ENCODE results near the gene RC3H1.

The RC3H1 gene

DNA sequence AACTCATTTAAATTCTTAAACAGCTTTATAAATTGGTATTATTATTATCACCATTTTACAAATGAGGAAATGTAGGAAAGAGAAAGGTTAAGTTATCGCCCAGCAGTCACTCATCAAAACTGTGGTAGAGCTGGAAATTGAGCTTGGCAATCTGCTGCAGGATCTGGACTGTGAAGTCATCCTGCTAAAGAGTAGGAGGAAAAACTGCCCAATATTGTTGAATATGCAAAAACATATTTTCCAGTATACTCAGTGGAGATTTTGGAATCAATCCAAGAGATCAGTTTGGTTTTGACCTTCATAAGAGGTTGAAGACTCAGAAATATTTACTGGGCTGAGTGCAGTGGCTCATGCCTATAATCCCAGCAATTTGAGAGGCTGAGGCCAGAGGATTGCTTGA is 16.9 kb upstream of the RC3H1 start:
- Histone ChIP-seq H3K9me3 (ENCODE audit: insufficient read depth, low read depth, low read length) (no peaks in the 10 kb centered on the region), H2AK5ac (ENCODE audit: low read length) (no peak overlapping the region), H3K14ac (ENCODE audit: low read length) (no peak overlapping the region), H3K4me2 (ENCODE audit: low read length) (no peak overlapping the region), H4K8ac (ENCODE audit: low read depth, low read length) (no peak overlapping the region), H3K23ac (ENCODE audit: low read length) (no peak overlapping the region), H3K36me3 (ENCODE audit: control insufficient read depth in 1 of 2, insufficient read depth in 2 of 2, low read length in 2 of 2) (no peaks in the 10 kb centered on the region), H2BK120ac (ENCODE audit: insufficient read depth, low read length, poor library complexity) (no peak overlapping the region), H3K27ac (ENCODE audit: low read depth, low read length) (no peak overlapping the region), H3K9ac (ENCODE audit: low read length) (no peak overlapping the region), H3K79me1 (ENCODE audit: low read length) (no peaks in the 10 kb centered on the region), H2BK12ac (ENCODE audit: low read length) (no peak overlapping the region), H4K91ac (ENCODE audit: low read depth, low read length) (no peak overlapping the region), H2AFZ (ENCODE audit: insufficient read depth, low read length, poor library complexity) (no peak overlapping the region), H3K79me2 (ENCODE audit: control insufficient read depth, insufficient read depth, low read length, poor library complexity) (no peaks in the 10 kb centered on the region), H3K27me3 (ENCODE audit: insufficient read depth, low read length) (no peaks in the 10 kb centered on the region), H2BK5ac (ENCODE audit: low read depth, low read length, poor library complexity) (no peak overlapping the region), H3K4me1 (ENCODE audit: control insufficient read depth in 1 of 2, insufficient read depth in 2 of 2, low read length in 2 of 2) (no peaks in the 10 kb centered on the region), H3K4ac (ENCODE audit: low read depth, low read length) (no peak overlapping the region), H4K12ac (ENCODE audit: low read depth, low read length) (no peak overlapping the region), H3K4me3 (ENCODE audit: low read depth, low read length) (no peak overlapping the region), H3K18ac (ENCODE audit: low read length) (no peak overlapping the region)
- DNase-seq, result no peak
- WGBS (ENCODE audit: extremely low coverage, insufficient coverage, insufficient read length), result no CpG with 5 or more reads among the region's 1 CpG

DNA sequence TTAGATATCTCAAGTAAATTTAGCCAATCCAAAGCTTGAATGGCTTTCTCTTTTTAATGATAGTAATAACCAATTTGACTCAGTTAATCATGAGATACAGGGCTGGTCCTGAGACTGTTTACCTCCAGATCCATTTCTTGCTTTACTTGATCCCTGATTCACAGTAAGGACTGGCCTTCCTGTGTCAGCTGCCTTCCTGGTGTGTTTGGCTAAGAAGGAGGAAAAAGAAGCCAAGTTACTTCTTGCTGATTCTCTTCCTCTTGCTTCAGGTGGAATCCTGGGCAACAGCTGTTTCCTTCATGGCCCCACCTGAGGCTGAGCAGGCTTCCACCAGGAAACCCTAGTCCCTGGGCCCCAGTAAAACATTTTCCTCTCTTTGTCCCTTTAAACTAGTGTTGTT is 14.6 kb upstream of the RC3H1 start:
- H3K4me1 ChIP-seq (ENCODE audit: control insufficient read depth in 1 of 2, insufficient read depth in 2 of 2, low read length in 2 of 2), result no peaks in the 10 kb centered on the region
- H3K36me3 ChIP-seq (ENCODE audit: control insufficient read depth in 1 of 2, insufficient read depth in 2 of 2, low read length in 2 of 2), result no peaks in the 10 kb centered on the region
- no peak overlapping the region for H3K4me3 ChIP-seq (ENCODE audit: low read depth, low read length)
- no peak overlapping the region for H4K91ac ChIP-seq (ENCODE audit: low read depth, low read length)
- H2BK5ac ChIP-seq (ENCODE audit: low read depth, low read length, poor library complexity), result no peak overlapping the region
- no peak overlapping the region for H4K12ac ChIP-seq (ENCODE audit: low read depth, low read length)
- no peaks in the 10 kb centered on the region for H3K9me3 ChIP-seq (ENCODE audit: insufficient read depth, low read depth, low read length)
- H2BK120ac ChIP-seq (ENCODE audit: insufficient read depth, low read length, poor library complexity), result no peak overlapping the region
- H3K9ac ChIP-seq (ENCODE audit: low read length), result no peak overlapping the region
- no peaks in the 10 kb centered on the region for H3K27me3 ChIP-seq (ENCODE audit: insufficient read depth, low read length)
- H4K8ac ChIP-seq (ENCODE audit: low read depth, low read length), result no peak overlapping the region
- no peak overlapping the region for H3K18ac ChIP-seq (ENCODE audit: low read length)
- H3K79me2 ChIP-seq (ENCODE audit: control insufficient read depth, insufficient read depth, low read length, poor library complexity), result no peaks in the 10 kb centered on the region
- no peak for DNase-seq
- H3K4ac ChIP-seq (ENCODE audit: low read depth, low read length), result no peak overlapping the region
- no peak overlapping the region for H3K23ac ChIP-seq (ENCODE audit: low read length)
- no peak overlapping the region for H3K14ac ChIP-seq (ENCODE audit: low read length)
- no peaks in the 10 kb centered on the region for H3K79me1 ChIP-seq (ENCODE audit: low read length)
- no peak overlapping the region for H2AFZ ChIP-seq (ENCODE audit: insufficient read depth, low read length, poor library complexity)
- H2AK5ac ChIP-seq (ENCODE audit: low read length), result no peak overlapping the region
- H3K27ac ChIP-seq (ENCODE audit: low read depth, low read length), result no peak overlapping the region
- no peak overlapping the region for H3K4me2 ChIP-seq (ENCODE audit: low read length)
- H2BK12ac ChIP-seq (ENCODE audit: low read length), result no peak overlapping the region

DNA sequence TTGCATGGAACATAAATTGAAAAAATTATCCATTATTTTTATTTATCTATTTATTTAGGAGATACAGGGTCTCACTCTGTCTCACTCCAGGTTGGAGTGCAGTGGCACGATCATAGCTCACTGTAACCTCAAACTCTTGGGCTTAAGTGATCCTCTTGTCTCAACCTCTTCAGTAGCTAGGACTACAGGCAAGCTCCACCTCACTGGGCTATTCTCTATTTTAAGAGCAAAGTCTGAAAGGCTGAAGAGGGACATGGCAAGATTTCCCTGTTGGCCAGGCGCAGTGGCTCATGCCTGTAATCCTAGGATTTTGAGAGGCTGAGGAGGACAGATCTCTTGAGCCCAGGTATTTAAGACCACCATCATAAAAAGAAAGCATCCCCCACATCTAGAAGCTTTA is 14.0 kb upstream of the RC3H1 start:
- H4K8ac ChIP-seq (ENCODE audit: low read depth, low read length), result no peak overlapping the region
- no peak for DNase-seq
- no peaks in the 10 kb centered on the region for H3K36me3 ChIP-seq (ENCODE audit: control insufficient read depth in 1 of 2, insufficient read depth in 2 of 2, low read length in 2 of 2)
- H2BK120ac ChIP-seq (ENCODE audit: insufficient read depth, low read length, poor library complexity), result no peak overlapping the region
- no CpG with 5 or more reads among the region's 2 CpGs for WGBS (ENCODE audit: extremely low coverage, insufficient coverage, insufficient read length)
- no peaks in the 10 kb centered on the region for H3K79me1 ChIP-seq (ENCODE audit: low read length)
- H3K4me1 ChIP-seq (ENCODE audit: control insufficient read depth in 1 of 2, insufficient read depth in 2 of 2, low read length in 2 of 2), result no peaks in the 10 kb centered on the region
- no peak overlapping the region for H3K23ac ChIP-seq (ENCODE audit: low read length)
- no peak overlapping the region for H3K4ac ChIP-seq (ENCODE audit: low read depth, low read length)
- no peaks in the 10 kb centered on the region for H3K9me3 ChIP-seq (ENCODE audit: insufficient read depth, low read depth, low read length)
- no peak overlapping the region for H4K12ac ChIP-seq (ENCODE audit: low read depth, low read length)
- H3K18ac ChIP-seq (ENCODE audit: low read length), result no peak overlapping the region
- no peak overlapping the region for H2AK5ac ChIP-seq (ENCODE audit: low read length)
- H3K4me2 ChIP-seq (ENCODE audit: low read length), result no peak overlapping the region
- no peaks in the 10 kb centered on the region for H3K79me2 ChIP-seq (ENCODE audit: control insufficient read depth, insufficient read depth, low read length, poor library complexity)
- H2BK12ac ChIP-seq (ENCODE audit: low read length), result no peak overlapping the region
- no peaks in the 10 kb centered on the region for H3K27me3 ChIP-seq (ENCODE audit: insufficient read depth, low read length)
- H2AFZ ChIP-seq (ENCODE audit: insufficient read depth, low read length, poor library complexity), result no peak overlapping the region
- no peak overlapping the region for H3K27ac ChIP-seq (ENCODE audit: low read depth, low read length)
- H4K91ac ChIP-seq (ENCODE audit: low read depth, low read length), result no peak overlapping the region
- no peak overlapping the region for H3K4me3 ChIP-seq (ENCODE audit: low read depth, low read length)
- no peak overlapping the region for H3K9ac ChIP-seq (ENCODE audit: low read length)
- no peak overlapping the region for H2BK5ac ChIP-seq (ENCODE audit: low read depth, low read length, poor library complexity)
- H3K14ac ChIP-seq (ENCODE audit: low read length), result no peak overlapping the region

DNA sequence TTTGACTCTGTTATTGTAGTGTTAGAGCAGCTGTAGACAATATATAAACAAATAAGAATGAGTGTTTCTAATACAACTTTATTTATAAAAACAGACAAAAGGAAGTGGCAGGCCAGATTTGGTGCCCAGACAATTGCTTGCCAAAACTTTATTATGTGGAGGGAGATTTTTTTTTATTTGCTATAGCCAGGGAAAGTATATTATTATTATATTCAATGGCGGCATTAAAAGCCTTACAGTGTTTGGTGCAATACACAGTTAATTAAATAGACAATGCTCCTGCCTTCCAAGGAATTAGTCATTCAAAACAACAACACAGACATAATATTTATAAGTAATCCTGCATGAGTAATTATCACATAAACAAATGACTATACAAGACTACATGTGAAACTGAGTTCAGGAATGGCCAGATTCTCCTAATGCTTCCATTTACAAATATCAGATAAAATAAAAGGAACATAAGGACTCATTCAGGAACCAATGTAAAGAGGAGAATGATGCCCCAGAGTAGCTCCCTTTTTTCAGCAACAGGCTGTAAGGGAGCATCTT is 10.6 kb upstream of the RC3H1 start:
- WGBS (ENCODE audit: extremely low coverage, insufficient coverage, insufficient read length), result no CpG with 5 or more reads among the region's 1 CpG
- Histone ChIP-seq H3K79me1 (ENCODE audit: low read length) (no peaks in the 10 kb centered on the region), H3K4me3 (ENCODE audit: low read depth, low read length) (no peak overlapping the region), H3K9ac (ENCODE audit: low read length) (no peak overlapping the region), H3K36me3 (ENCODE audit: control insufficient read depth in 1 of 2, insufficient read depth in 2 of 2, low read length in 2 of 2) (no peaks in the 10 kb centered on the region), H2BK12ac (ENCODE audit: low read length) (no peak overlapping the region), H3K23ac (ENCODE audit: low read length) (no peak overlapping the region), H3K27me3 (ENCODE audit: insufficient read depth, low read length) (no peaks in the 10 kb centered on the region), H3K18ac (ENCODE audit: low read length) (no peak overlapping the region), H3K4me2 (ENCODE audit: low read length) (no peak overlapping the region), H3K14ac (ENCODE audit: low read length) (no peak overlapping the region), H4K12ac (ENCODE audit: low read depth, low read length) (no peak overlapping the region), H3K27ac (ENCODE audit: low read depth, low read length) (no peak overlapping the region), H2BK120ac (ENCODE audit: insufficient read depth, low read length, poor library complexity) (no peak overlapping the region), H4K91ac (ENCODE audit: low read depth, low read length) (no peak overlapping the region), H3K9me3 (ENCODE audit: insufficient read depth, low read depth, low read length) (no peaks in the 10 kb centered on the region), H3K4me1 (ENCODE audit: control insufficient read depth in 1 of 2, insufficient read depth in 2 of 2, low read length in 2 of 2) (no peaks in the 10 kb centered on the region), H2AK5ac (ENCODE audit: low read length) (no peak overlapping the region), H4K8ac (ENCODE audit: low read depth, low read length) (no peak overlapping the region), H3K4ac (ENCODE audit: low read depth, low read length) (no peak overlapping the region), H3K79me2 (ENCODE audit: control insufficient read depth, insufficient read depth, low read length, poor library complexity) (no peaks in the 10 kb centered on the region), H2BK5ac (ENCODE audit: low read depth, low read length, poor library complexity) (no peak overlapping the region), H2AFZ (ENCODE audit: insufficient read depth, low read length, poor library complexity) (no peak overlapping the region)
- no peak for DNase-seq
